Neural crest cell (in vitro differentiated cells): ENCODE data around the gene DNAH3. TPM values are rescaled to one million over a fixed set of nuclear protein-coding genes. Genes with fewer than 3 reads are reported as not detected.
"Not testable (repeated sequence)": the region's sequence is repeated elsewhere in the genome, so short reads cannot be mapped to it uniquely, and the experiment has no call there.

ENCODE experiments used
- DNase-seq: peaks from one replicate; pipeline ENCODE4 v3.0.0; 2021; ENCODE audit warnings: low read depth, mixed read lengths, low spot score
- H3K27ac Mint-ChIP-seq: one replicate; pipeline ENCODE4 v1.8.0; 2021; ENCODE audit warnings: mild to moderate bottlenecking, mixed read lengths; ENCODE audit not compliant: unreplicated experiment
- H3K27me3 Mint-ChIP-seq: 2 replicates; pipeline ENCODE4 v1.8.0; 2021; ENCODE audit warnings: low read depth, mild to moderate bottlenecking, mixed read lengths
- H3K36me3 Mint-ChIP-seq: 2 replicates; pipeline ENCODE4 v1.8.0; 2021; ENCODE audit warnings: low read depth, mild to moderate bottlenecking, mixed read lengths
- H3K4me1 Mint-ChIP-seq: 2 replicates; pipeline ENCODE4 v1.8.0; 2021; ENCODE audit warnings: mixed read lengths
- H3K4me3 Mint-ChIP-seq: one replicate; pipeline ENCODE4 v1.8.0; 2021; ENCODE audit warnings: mild to moderate bottlenecking, mixed read lengths
- H3K9me3 Mint-ChIP-seq: 2 replicates; pipeline ENCODE4 v1.8.0; 2021; ENCODE audit warnings: mixed read lengths
- total RNA-seq: library from RNA; stranded (reverse); gene quantifications from 2 replicates; pipeline ENCODE4 v1.2.1, GENCODE V29; 2021
- TF ChIP-seq, protein P1 (sequence below): fragments of 200-600 bp; sonication (generic); conservative IDR thresholded peaks from 2 replicates; pipeline ENCODE4 v1.5.0; 2021; ENCODE audit warnings: antibody characterized with exemption, mild to moderate bottlenecking

The DNAH3 gene
- total RNA-seq, 1 donor from 2014 or later, result 0.07 TPM

DNA sequence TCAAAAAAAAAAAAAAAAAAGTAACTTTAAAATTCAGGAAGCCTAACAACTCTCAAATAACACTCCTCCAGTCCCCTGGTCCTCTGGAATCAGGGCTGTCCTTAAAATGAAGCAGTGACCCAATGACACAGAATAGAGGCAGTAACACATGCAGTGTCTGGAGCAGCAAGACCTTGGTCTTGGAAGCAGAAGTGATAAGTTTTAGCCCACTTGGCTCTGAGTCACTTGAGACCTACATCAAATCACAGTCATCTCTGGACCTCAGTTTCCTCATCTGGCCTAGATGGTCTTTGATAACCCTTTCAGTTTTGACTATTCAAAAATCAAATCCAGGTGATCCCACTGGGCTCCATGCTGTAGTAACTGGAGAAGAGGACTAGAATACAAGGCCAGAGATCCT is 211.0 kb downstream of the DNAH3 start:
- DNase-seq, result no peak
- Mint-ChIP-seq H3K27me3 (no peaks in the 10 kb centered on the region), H3K4me1 (no peaks in the 10 kb centered on the region), H3K9me3 (no peaks in the 10 kb centered on the region), H3K4me3 (no peak overlapping the region), H3K27ac (no peak overlapping the region), H3K36me3 (no peaks in the 10 kb centered on the region)
- TF ChIP-seq, protein P1, sequence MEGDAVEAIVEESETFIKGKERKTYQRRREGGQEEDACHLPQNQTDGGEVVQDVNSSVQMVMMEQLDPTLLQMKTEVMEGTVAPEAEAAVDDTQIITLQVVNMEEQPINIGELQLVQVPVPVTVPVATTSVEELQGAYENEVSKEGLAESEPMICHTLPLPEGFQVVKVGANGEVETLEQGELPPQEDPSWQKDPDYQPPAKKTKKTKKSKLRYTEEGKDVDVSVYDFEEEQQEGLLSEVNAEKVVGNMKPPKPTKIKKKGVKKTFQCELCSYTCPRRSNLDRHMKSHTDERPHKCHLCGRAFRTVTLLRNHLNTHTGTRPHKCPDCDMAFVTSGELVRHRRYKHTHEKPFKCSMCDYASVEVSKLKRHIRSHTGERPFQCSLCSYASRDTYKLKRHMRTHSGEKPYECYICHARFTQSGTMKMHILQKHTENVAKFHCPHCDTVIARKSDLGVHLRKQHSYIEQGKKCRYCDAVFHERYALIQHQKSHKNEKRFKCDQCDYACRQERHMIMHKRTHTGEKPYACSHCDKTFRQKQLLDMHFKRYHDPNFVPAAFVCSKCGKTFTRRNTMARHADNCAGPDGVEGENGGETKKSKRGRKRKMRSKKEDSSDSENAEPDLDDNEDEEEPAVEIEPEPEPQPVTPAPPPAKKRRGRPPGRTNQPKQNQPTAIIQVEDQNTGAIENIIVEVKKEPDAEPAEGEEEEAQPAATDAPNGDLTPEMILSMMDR, result no peak

GRCh38 chr16:20938426-20938825 is 212.2 kb downstream of the DNAH3 start:
- Mint-ChIP-seq H3K4me1 (no peaks in the 10 kb centered on the region), H3K4me3 (no peak overlapping the region), H3K27ac (peak overlapping the region; percentile 27), H3K9me3 (no peaks in the 10 kb centered on the region), H3K27me3 (no peaks in the 10 kb centered on the region), H3K36me3 (no peaks in the 10 kb centered on the region)
- TF ChIP-seq, protein P1, result no peak
- no peak for DNase-seq

DNA sequence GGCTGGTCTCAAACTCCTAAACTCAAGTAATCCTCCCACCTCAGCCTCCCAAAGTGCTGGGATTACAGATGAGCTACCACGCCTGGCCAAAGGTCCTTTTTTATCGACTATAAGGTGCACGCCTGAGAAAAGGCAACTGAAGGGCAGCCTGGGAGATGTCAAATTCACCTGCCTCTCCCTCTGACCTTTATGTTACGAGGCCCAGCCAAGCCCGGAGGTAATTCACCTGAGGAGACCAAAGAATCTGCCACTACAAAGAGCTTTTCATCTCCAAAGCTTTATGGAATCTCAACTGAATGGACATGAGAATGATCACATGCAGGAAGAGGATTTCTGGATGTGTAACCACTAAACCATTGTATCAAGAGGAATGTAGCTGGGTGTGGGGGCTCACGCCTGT is 212.9 kb downstream of the DNAH3 start:
- Mint-ChIP-seq H3K27me3 (no peaks in the 10 kb centered on the region), H3K36me3 (no peaks in the 10 kb centered on the region), H3K4me3 (no peak overlapping the region), H3K9me3 (no peaks in the 10 kb centered on the region), H3K27ac (no peak overlapping the region), H3K4me1 (no peaks in the 10 kb centered on the region)
- DNase-seq, result no peak
- TF ChIP-seq, protein P1, result no peak

DNA sequence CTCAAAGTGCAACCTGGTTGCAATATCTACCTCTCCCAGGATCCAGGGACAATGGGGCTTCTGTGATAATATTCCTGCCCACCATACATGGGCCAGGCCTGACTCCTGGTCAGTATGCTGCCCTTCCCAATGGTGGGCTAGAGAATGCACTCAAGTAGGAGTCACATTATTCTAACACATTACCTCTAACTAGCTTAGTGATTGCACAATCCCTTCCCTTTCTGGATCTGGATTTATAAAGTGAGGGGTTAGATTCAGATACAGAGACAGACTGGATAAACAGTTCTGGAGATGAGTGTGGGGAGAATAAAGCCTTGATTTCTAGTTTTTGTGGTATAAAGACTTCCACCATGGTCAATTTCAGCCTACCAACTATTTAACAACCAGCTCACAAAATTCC is 217.1 kb downstream of the DNAH3 start:
- Mint-ChIP-seq H3K27ac (no peak overlapping the region), H3K27me3 (no peaks in the 10 kb centered on the region), H3K4me3 (no peak overlapping the region), H3K4me1 (peaks cover 5% of the 10 kb centered on the region), H3K9me3 (no peaks in the 10 kb centered on the region), H3K36me3 (no peaks in the 10 kb centered on the region)
- TF ChIP-seq, protein P1, result no peak
- no peak for DNase-seq

- Mint-ChIP-seq H3K4me3 (no peak overlapping the region), H3K27me3 (no peaks in the 10 kb centered on the region), H3K9me3 (no peaks in the 10 kb centered on the region), H3K36me3 (no peaks in the 10 kb centered on the region), H3K27ac (no peak overlapping the region), H3K4me1 (peaks cover 5% of the 10 kb centered on the region)
- TF ChIP-seq, protein P1, result no peak
- no peak for DNase-seq
Measured at GRCh38 chr16:20931066-20931600, 219.5 kb downstream of the DNAH3 start.

DNA sequence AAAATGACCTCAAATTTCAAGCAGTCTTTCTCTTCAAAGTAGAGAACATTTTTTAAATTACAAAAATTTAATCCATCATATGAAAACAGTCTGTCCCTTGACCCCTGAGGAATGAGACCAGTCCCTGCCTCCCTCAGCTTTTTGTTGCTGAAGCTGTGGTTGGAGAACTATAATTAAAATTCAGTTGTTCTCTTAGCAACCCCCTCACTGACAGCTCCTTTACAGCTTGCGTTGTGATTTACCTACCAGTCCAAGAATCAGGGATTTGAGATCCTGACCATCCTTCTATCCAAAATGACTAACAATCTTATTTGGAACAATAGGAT is 220.3 kb downstream of the DNAH3 start:
- DNase-seq, result no peak
- peaks cover 3% of the 10 kb centered on the region for H3K36me3 Mint-ChIP-seq
- H3K27ac Mint-ChIP-seq, result no peak overlapping the region
- H3K9me3 Mint-ChIP-seq, result no peaks in the 10 kb centered on the region
- TF ChIP-seq, protein P1, result no peak
- no peaks in the 10 kb centered on the region for H3K27me3 Mint-ChIP-seq
- peaks cover 5% of the 10 kb centered on the region for H3K4me1 Mint-ChIP-seq
- no peak overlapping the region for H3K4me3 Mint-ChIP-seq

DNA sequence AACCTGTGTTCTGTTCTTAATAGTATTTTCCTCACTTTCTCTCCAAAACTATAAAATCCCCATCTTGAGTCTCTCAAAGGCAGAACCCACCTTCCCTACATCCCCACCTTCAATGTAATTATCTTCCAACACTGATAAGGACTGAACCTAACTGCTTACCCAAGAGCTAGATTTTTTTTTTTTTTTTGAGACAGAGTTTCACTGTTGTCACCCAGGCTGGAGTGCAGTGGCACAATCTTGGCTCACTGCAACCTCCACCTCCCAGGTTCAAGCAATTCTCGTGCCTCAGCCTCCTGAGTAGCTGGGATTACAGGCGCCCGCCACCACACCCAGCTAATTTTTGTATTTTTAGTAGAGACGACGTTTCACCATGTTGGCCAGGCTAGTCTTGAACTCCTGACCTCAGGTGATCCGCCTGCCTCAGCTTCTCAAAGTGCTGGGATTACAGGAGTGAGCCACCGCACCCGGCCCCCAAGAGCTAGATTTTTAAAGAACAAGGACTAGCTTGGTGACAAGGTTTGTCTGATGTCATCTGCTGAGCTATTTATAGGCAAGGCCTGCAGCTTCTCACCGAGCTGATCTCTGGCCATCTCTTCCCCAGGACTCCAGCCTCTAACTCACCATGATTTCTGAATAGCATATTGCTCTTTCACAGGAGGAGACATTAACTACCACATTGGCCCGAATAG is 220.8 kb downstream of the DNAH3 start:
- not testable (repeated sequence) for H3K27me3 Mint-ChIP-seq, H3K36me3 Mint-ChIP-seq, H3K4me3 Mint-ChIP-seq, H3K27ac Mint-ChIP-seq, H3K9me3 Mint-ChIP-seq, H3K4me1 Mint-ChIP-seq, DNase-seq
